Thyroid gland (tissue), 4 donors: Measurements from ENCODE around the gene ZNF235.

Experiments used
- CTCF ChIP-seq, 6 experiments: fragments of 200-600 bp in 3 of 6; fragments of 450-650 bp in 3 of 6; sonication (generic) in 3 of 6; IDR thresholded peaks; one replicate each; pipeline ENCODE4 v1.5.1; 2016 to 2019; ENCODE audit warnings: antibody characterized with exemption in 6 of 6, mild to moderate bottlenecking in 2 of 6, inconsistent platforms in 1 of 6, moderate library complexity in 1 of 6
- POLR2A ChIP-seq, 2 donors: fragments of 450-650 bp; IDR thresholded peaks; one replicate each; pipeline ENCODE4 v1.6.1; 2017; ENCODE audit warnings: antibody characterized with exemption in 2 of 2, mild to moderate bottlenecking in 2 of 2, moderate library complexity in 1 of 2

DNA sequence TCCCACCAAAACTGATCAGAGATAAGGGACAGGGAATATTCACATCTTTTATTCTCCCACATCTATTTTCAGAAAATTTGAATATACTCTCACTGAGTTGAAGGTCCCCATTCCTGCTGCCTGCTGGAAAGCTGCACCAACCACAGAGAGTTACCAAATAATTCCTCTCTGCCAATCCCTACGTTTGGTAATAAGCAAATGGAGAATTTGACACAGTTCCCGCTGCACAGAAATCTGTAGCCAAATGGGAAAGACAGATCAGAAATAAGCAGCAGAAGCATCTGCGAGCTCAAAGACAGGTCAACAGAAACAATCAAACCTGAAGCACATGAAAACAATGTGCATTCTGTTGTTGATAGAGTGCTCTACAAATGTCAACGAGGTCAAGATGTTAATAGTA is 41.7 kb upstream of the ZNF235 start:
- TF ChIP-seq CTCF (IDR thresholded peaks at IDR 0.05) (no peak), POLR2A (IDR thresholded peaks at IDR 0.05) (no peak)
